NT2/D1 (cell line): Measurements from ENCODE around the gene TOX3.

Experiments used
- DNase-seq: peaks from one replicate; pipeline ENCODE4 v3.0.0-alpha.2; 2011; ENCODE audit warnings: low read depth, low spot score
- H3K27me3 ChIP-seq: 2 replicates; pipeline ENCODE4 v1.6.0; 2011; ENCODE audit warnings: mild to moderate bottlenecking; ENCODE audit not compliant: insufficient read length, insufficient read depth
- H3K36me3 ChIP-seq: 2 replicates; pipeline ENCODE4 v1.6.1; 2011; ENCODE audit warnings: mild to moderate bottlenecking, low read length, mixed read lengths; ENCODE audit not compliant: insufficient read depth, insufficient read length
- H3K4me1 ChIP-seq: 2 replicates; pipeline ENCODE4 v1.5.1; 2011; ENCODE audit not compliant: insufficient read depth, insufficient read length
- H3K4me3 ChIP-seq: 2 replicates; pipeline ENCODE4 v1.5.1; 2011; ENCODE audit warnings: low read depth; ENCODE audit not compliant: insufficient read length
- H3K9ac ChIP-seq: 2 replicates; pipeline ENCODE4 v1.6.0; 2011; ENCODE audit warnings: low read depth; ENCODE audit not compliant: insufficient read length
- H3K9me3 ChIP-seq: 2 replicates; pipeline ENCODE4 v1.5.1; 2011; ENCODE audit warnings: mild to moderate bottlenecking, low read length; ENCODE audit not compliant: insufficient read depth
- SUZ12 ChIP-seq: IDR thresholded peaks from 2 replicates; pipeline ENCODE4 v1.6.1; 2011; ENCODE audit not compliant: insufficient read length, insufficient read depth; ENCODE audit errors: extremely low read depth
- YY1 ChIP-seq: IDR thresholded peaks from 2 replicates; pipeline ENCODE4 v1.6.1; 2011; ENCODE audit not compliant: insufficient read length, insufficient read depth
- ZNF274 ChIP-seq: IDR thresholded peaks from 2 replicates; pipeline ENCODE4 v1.6.1; 2011; ENCODE audit warnings: mild to moderate bottlenecking, low read depth, low read length

TOX3 gene

DNA sequence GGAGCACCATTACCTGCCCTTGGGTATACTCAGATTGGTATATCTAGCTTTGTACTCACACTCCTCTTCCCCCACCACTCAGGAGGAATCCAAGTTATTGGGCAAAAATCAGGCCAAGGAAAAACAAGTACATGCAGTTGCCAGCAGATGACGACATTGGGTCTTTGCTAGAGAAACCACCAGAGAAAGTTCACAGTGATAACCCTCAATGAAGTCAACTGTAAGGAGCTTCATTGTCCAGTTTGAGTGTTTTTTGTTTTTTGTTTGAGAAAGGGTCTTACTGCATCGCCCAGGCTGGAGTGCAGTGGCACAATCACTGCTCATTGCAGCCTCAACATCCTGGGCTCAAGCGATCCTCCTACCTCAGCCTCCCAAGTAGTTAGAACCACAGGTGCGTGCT is 34.6 kb upstream of the TOX3 start:
- no peaks in the 10 kb centered on the region for H3K27me3 ChIP-seq
- no peak for DNase-seq
- H3K4me1 ChIP-seq: no peaks in the 10 kb centered on the region
- no peak for TF ChIP-seq ZNF274
- no peak for TF ChIP-seq YY1
- no peak for TF ChIP-seq SUZ12
- 0 out of 2 replicates have a peak, but pooled peaks cover 4% of the 10 kb centered on the region for H3K9me3 ChIP-seq
- H3K4me3 ChIP-seq: no peak overlapping the region
- no peaks in the 10 kb centered on the region for H3K36me3 ChIP-seq
- H3K9ac ChIP-seq: no peak overlapping the region

DNA sequence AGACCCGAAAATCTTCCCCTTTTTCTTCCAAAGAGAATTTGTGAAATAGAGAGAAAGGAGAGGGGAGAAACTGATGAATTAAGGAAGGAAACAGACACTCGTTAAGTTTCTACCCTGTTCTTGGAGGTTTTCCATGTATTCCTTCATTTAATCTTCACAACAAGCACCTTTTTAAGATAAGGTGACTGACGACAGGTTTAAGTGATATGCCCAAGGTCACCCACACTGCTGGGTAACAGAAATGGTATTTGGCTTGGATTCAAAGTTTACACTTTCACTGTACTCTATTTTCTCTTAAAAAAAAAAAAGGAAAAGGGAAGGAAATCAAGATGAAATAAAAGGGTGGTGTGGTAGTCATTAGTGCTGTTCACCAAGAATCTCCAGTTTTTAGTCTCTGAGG is 33.5 kb upstream of the TOX3 start:
- Histone ChIP-seq H3K9ac (no peak overlapping the region), H3K4me1 (no peaks in the 10 kb centered on the region), H3K9me3 (0 out of 2 replicates have a peak, but pooled peaks cover 4% of the 10 kb centered on the region), H3K36me3 (no peaks in the 10 kb centered on the region), H3K27me3 (no peaks in the 10 kb centered on the region), H3K4me3 (no peak overlapping the region)
- no peak for DNase-seq
- TF ChIP-seq YY1 (no peak), SUZ12 (no peak), ZNF274 (no peak)

DNA sequence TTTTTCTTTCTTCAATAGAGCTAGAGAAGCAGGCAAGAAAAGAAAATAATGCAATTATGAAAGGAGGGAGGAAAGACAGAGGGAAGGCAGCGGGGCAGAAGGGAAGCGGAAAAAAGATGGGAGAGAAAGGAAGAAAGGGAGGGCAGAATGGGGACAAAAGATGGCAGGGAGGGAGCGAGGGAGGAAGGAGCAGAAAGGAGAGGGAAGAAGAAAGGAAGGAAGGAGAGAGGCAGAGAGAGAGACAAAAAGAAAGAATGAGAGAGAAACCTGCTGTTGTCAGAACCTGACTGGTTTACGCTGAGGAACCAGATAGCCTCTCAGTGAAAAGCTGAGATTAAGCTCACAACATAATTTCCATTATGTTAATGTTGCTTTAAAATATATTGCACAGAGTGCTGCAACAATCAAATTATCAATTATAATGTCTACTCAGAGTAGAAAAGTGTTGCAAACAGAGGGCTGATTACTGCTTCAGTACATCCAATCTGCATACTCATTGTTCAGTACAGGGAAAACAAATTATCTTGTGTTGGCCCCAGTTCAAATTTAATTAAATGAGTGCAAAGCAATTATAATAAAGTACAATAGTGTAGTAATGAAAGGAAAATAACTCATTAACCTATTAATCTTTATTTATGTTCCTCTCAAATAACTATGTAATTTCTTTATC is 32.0 kb upstream of the TOX3 start:
- no peaks in the 10 kb centered on the region for H3K4me1 ChIP-seq
- no peak overlapping the region for H3K9ac ChIP-seq
- no peak overlapping the region for H3K4me3 ChIP-seq
- 0 out of 2 replicates have a peak, but pooled peaks cover 4% of the 10 kb centered on the region for H3K9me3 ChIP-seq
- H3K27me3 ChIP-seq: no peaks in the 10 kb centered on the region
- no peak for TF ChIP-seq ZNF274
- no peak for TF ChIP-seq SUZ12
- TF ChIP-seq YY1: no peak
- no peaks in the 10 kb centered on the region for H3K36me3 ChIP-seq
- DNase-seq: no peak

DNA sequence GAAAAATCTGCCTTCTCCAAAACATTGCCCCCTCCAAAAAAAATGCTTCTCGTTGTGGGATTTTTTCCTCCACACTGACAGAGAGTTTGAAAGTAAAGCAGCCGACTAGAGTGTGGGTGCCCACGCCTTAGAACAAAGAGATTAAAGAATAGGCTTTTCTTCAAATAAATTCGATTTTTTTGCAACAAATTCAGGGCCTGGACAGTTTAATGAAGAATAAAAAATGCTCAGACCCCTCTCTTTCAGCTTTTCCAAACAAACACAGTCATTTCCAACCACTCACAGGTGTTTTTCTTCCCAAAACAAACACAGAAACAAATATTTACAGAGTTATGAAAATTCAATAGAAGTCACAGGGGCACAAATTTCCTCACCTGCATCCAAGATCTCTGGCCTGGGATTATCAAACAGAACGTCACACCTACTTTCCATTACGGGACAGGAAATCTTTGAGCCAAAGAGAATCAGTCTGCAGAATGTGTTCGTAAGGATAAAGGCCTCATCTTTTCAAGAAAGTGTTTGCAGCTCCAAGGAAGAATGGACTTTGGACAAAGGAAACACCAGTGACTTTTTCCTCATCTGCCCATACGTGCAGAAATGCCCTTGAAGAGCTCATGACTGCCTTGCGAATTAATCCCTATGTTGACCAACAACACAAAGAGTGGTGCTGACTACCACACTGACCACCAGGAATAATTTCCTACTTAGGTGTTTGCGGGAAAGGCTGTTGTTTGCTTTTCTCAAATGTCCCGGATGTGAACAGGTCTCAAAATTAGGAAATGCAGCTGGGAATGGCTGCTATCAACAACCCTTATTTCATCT is 31.3 kb upstream of the TOX3 start:
- TF ChIP-seq ZNF274 (no peak), SUZ12 (no peak), YY1 (no peak)

DNA sequence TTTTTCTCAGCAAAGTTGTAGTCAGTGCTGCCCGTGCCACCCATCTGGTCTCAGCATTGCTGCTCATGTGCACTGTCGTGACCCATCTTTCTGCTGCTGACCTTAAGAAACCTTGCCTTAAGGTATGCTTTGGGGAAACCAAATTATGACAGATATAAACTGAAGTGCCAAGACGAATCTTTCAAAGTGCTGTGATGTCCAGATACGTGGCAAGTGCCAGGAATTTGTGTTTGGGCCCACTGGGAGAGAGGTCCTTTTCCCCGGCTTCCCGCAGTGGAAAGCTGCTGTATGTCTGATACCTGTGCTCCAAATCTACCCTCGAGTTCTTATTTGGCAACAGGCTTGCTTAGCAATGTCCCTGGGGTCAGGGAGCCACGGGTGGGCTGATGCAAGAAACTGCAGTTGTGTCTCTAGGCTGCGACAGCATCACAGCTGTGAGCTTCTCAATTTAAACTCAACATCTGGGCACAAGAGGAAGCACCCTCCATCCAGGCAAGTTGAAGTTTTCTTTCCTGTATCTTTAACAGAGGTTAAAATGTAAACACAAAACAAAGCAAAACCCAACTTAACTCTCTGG is 30.3 kb upstream of the TOX3 start:
- H3K27me3 ChIP-seq: no peaks in the 10 kb centered on the region
- H3K9ac ChIP-seq: no peak overlapping the region
- DNase-seq: no peak
- TF ChIP-seq SUZ12 (no peak), YY1 (no peak), ZNF274 (no peak)
- no peaks in the 10 kb centered on the region for H3K36me3 ChIP-seq
- no peak overlapping the region for H3K4me3 ChIP-seq
- 0 out of 2 replicates have a peak, but pooled peaks cover 4% of the 10 kb centered on the region for H3K9me3 ChIP-seq
- H3K4me1 ChIP-seq: no peaks in the 10 kb centered on the region

More for the DNA sequence above, 31.3 kb upstream of the TOX3 start:
- Histone ChIP-seq H3K27me3 (no peaks in the 10 kb centered on the region), H3K36me3 (no peaks in the 10 kb centered on the region), H3K9ac (no peak overlapping the region), H3K9me3 (0 out of 2 replicates have a peak, but pooled peaks cover 4% of the 10 kb centered on the region), H3K4me1 (no peaks in the 10 kb centered on the region), H3K4me3 (no peak overlapping the region)
- DNase-seq: no peak

DNA sequence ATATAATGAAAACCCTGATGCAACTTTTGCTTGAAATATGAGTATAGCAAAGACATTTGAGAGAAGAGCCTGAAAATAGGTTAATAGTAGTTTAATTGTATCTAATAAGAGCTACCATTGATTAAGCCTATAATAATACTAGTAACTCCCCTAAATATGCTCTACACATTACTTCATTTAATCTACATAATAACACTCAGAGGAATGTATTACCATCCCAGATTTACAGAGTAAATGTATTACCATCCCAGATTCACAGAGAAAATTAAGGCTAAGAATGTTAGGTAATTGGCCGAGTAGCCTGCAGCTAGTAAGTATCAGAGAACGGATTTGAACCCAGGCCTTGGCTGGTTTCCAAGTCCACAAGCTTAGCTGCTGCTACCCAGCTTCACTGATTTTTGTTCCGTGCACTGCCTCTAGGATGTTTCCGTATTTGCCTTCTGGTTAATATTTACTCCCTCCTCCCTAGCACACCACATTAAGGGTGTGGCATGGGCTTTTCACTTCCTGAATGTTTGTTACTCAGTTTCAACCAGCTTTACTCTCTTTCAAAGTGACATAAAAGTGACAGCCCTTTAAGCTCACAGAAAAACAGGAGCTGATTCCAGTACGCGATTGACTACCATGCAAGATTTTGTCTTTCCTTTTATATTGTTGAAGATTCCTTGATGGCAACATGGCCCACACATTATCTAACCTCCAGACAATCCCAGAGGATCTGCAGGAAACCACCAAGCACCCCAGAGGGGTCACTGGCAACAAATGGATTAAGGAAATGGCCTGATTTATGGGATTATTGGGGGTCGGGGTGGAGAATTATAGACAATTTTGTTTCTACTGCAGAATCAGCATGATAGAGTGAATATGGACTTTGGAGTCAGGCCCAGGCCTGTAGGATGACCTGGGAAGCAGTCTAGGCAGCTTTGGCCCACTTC is 26.7 kb upstream of the TOX3 start:
- no peak for DNase-seq
- H3K9ac ChIP-seq: no peak overlapping the region
- H3K27me3 ChIP-seq: no peaks in the 10 kb centered on the region
- H3K9me3 ChIP-seq: peaks cover 18% of the 10 kb centered on the region; the same call in 1 of the 2 replicates
- H3K4me3 ChIP-seq: no peak overlapping the region
- H3K36me3 ChIP-seq: no peaks in the 10 kb centered on the region
- TF ChIP-seq SUZ12 (no peak), ZNF274 (no peak), YY1 (no peak)
- H3K4me1 ChIP-seq: no peaks in the 10 kb centered on the region
